Measurements from ENCODE around the gene DAB2IP.

GRCh38 chr9:121637713-121638220 is 13.7 kb upstream of the DAB2IP start:
- TF ChIP-seq ZNF211 (tag by site-specific recombination; IDR thresholded peaks at IDR 0.05; ENCODE audit: low read depth) (no peak), PRDM1 (tag by site-specific recombination; IDR thresholded peaks at IDR 0.05) (no peak), SETDB1 (IDR thresholded peaks at IDR 0.05; ENCODE audit: insufficient read length, low read length) (no peak), ZNF747 (tag by site-specific recombination; IDR thresholded peaks at IDR 0.05) (no peak), ZNF174 (tag by site-specific recombination; IDR thresholded peaks at IDR 0.05) (no peak), ZNF184 (tag by site-specific recombination; IDR thresholded peaks at IDR 0.05) (no peak), CTCF (tag by site-specific recombination; IDR thresholded peaks at IDR 0.05) (no peak), ZNF768 (tag by site-specific recombination; IDR thresholded peaks at IDR 0.05) (no peak), TSHZ1 (tag by site-specific recombination; IDR thresholded peaks at IDR 0.05; ENCODE audit: borderline replicate concordance) (no peak), ZBTB21 (tag by site-specific recombination; IDR thresholded peaks at IDR 0.05) (no peak), ZNF596 (tag by site-specific recombination; IDR thresholded peaks at IDR 0.05) (no peak), ZNF473 (tag by site-specific recombination; IDR thresholded peaks at IDR 0.05) (no peak)
